ENCODE data around the gene RHEBL1.

Gene RHEBL1

DNA sequence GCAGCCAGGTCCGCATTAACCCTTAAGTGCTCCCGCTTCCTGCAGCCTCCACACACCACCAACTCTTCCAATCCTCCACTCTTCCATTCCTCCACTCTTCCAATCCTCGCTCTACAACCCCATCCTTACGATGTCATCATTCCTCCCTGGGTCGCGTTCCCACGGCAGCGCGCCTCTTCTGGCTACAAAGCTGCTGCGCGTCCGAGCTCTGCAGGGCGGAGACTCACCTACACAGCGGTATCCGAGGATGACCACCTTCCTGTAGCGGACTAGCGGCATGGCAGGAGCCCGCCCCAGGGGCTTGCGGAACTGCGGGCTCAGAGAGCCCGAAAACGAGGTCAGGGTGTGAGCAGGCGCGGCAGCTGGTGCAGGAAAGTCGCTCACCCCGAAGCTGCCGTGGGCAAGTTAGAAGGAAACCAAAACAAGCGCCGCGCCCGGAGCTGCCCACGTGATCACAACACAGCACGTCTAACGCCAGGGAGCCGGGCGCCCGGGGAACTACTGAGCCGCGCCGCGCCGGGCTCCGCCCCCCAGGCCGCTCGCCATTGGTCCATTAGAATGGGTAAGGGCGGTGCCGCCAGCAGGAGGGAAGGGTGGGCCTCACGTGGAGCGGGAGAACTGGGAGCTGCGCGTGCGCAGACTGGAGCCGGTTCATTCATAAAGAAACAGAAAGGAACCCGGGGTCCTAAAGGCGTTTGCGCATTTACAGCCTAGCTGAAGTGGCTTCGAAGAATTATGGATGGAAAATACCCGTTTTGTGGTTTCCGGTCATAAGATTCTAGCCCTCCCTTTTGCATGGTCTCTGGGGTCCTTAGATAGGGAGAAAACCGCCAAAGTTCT is at the start of gene RHEBL1:
Gene RHEBL1 (minus strand): TSS at position 473 of the 840 bp plus-strand sequence. CDS start 194 bp downstream, at position 279.
- DNase-seq = peak; percentile 99

GRCh38 chr12:49111206-49111605 is 41.4 kb upstream of the RHEBL1 start:
- no peak for DNase-seq

DNA sequence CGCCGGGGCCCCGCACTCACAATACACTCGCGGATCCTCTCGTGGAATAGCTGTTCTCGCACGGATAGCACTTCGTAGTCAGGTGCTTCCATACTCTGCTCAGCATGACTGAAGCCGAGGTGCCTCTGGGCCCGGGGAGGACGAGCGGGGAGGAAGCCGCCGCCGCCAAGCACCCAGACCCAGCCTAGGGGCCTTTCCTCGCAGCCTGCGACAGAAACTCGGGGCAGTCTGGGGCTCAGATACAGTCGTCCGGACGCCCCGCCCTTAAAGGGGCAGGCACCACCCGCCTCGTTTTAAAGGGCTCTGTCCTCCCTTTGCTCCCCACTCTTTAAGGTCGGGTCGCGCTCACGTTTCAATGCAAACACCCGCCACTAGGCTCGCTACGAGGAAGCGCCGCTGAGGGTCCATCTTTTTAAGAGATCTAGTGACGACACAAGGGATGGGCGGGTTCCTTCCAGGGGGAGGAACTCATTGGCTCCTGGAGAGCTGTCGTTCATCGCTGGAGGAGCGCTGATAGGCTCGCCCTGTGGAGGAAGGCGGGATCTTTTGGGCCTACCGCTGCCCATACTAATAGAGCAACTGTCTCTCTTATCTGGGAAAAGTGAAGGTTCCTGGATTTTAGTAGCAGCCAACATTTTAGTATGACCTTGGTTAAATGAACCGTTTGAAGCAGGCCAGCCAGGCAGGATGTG is 40.8 kb upstream of the RHEBL1 start, which contains the start of gene LMBR1L:
Gene LMBR1L (minus strand): TSS at position 384 of the 692 bp plus-strand sequence. CDS start 292 bp downstream, at position 92.
- peak; percentile 99 for DNase-seq

DNA sequence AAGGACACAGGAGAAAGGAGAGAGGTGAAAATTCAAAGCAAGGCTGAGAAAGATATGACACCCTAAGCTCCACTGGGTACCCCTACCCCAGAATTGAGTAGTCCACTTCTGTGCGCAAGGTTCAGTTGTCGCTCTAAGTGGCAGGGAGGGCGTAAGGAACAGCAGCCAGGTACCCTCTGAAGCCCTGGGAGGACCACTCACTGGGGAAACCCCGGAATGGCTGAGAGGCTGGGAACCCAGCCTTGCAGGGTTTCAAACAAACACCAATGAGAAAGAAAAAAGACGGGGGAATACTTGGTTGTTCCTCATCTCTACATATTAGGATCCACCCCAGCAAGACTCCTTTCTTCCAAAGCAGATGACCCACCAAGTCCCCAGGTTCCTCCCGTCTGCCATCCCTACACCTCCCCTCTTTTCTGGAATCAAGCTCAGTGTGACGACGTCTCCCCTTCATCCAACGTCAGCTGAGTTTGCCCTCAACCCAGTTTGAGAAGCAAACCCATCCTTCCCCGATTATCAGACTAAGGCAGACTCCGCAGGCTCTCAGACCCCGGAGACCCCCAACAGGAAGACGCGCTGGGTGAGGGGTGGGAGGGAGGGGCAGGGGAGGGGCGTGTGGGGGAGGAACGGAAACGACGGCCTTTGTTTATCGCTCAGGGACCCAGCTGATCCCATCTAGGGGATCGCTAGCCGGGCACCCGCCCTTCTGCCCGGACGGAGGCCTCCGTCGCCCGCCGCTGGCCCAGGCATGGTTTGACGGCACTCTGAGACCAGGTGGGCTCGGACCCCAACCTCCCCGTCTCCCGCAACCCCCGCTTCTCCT is 40.1 kb upstream of the RHEBL1 start:
- peak; percentile 33 for DNase-seq

GRCh38 chr12:49108958-49109404 is 39.2 kb upstream of the RHEBL1 start:
- DNase-seq = no peak

DNA sequence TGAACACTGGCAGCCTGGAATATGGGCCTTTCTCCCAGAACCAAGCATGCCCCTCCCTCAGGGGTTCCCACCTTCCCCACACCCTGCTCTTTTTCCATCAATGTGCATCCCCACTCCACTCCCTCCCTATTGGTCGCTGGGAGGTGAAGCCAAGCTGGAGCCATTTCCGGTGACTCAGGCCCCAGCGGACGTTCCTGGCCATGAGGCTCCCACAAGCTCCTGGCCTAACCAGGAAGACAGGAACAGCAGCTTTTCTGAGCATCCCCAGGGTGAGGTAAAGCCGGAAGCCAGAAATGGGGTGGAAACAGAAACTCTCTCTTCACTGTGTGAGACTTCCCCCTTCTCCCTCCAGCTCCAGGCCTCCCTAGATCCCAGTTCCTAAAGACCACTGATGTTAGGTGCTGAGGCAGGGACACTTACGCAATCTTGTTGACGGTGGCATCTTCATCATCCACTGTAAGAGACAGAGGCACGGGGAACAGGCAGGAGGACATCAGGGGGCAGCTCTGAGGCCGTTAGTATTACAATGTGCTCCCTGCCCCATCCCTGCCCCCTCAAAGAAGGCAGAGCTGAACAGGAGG is 35.8 kb upstream of the RHEBL1 start:
- DNase-seq = no peak

DNA sequence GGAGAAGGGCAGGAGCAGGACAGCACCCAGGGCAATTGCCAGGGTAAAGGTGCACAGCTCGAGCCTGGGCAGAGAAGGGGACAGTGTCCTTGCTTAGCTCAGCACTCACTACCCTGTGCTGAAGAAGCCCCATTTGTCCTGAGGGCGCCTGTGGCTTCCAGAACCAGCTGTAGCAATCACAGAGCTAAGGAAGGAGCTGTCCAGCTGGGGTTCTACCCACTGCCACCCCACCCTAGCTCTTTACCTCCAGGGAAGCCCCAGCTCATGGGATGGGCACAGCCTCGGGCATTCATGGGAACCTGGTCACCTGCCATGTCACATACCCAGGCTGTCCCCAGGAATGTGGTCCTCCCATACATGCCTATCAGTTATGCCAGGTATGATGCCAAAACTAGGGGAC is 35.0 kb upstream of the RHEBL1 start:
- DNase-seq = no peak

- DNase-seq = no peak
These were observed 30.6 kb upstream of the RHEBL1 start for GRCh38 chr12:49100380-49100779.

DNA sequence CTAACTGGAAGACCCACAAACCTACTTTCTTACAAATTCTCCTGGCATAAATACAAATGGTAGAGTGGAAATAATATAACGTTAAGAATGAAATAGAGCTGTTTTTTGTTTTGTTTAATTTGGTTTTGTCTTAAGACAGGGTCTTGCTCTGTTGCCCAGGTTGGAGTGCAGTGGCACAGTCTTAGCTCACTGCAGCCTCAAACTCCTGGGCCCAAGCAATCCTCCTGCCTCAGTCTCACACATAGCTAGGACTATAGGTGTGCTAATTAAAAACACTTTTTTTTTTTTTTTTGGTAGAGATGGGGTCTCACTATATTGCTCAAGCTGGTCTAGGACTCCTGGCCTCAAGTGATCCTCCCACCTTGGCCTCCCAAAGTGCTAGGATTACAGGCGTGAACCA is 28.9 kb upstream of the RHEBL1 start:
- DNase-seq = no peak

- DNase-seq = peak; percentile 74
These were observed 28.3 kb upstream of the RHEBL1 start for GRCh38 chr12:49098035-49098451.

DNA sequence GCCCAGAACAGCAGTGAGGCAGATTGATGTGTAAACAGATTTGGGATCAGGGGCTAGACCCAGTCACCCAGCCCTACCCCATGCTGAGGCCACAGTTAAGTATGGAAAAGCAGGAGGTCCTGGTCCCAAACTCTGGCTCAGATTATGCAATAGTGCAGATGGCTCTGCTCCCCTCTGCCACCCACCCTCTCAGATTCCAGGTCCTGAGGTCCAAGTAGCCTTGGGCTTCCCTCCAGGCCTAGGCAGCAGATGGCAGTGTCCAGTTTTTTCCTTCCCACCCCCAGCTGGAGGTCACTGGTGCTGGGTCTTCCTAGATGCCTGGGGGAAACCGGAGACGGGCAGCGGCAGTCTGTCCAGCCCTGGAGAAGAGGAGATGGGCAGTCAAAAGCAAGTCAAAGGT is 27.6 kb upstream of the RHEBL1 start:
- DNase-seq = no peak

GRCh38 chr12:49094975-49095365 is 25.2 kb upstream of the RHEBL1 start:
- no peak for DNase-seq

- DNase-seq = no peak
These were observed 24.6 kb upstream of the RHEBL1 start, which contains the start of gene DHH for GRCh38 chr12:49094160-49094974. Gene DHH (minus strand): TSS chr12:49094801. CDS start chr12:49094512, 289 bp downstream.

GRCh38 chr12:49093792-49094159 is 24.0 kb upstream of the RHEBL1 start:
- no peak for DNase-seq

DNA sequence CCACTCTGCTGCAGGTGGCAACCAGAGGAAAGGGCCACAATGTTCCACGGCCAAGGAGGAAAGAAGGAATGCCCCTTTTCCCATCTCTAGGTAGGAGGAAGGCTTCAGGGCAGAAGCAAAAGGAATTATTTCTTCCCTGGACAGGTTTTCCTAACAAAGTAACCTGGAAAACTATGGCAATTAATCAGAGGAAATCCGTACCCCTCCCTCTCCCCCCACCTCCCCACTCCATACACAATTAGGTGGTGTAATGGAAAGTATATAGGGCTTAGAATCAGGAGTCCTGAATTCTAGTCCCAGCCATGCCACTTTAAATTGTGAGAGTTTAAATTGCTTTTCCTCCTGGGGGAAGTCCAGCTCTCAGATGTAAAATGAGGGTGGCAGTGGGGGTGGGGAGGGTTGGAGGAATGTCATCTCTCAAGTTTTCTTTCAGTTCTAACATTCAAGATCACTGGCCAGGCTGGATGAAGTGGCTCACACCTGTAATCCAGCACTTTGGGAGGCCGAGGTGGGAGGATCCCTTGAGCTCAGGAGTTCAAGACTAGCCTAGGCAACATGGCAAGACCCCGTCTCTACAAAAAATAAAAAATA is 23.1 kb upstream of the RHEBL1 start:
- no peak for DNase-seq

GRCh38 chr12:49092086-49092815 is 22.5 kb upstream of the RHEBL1 start:
- peak; percentile 61 for DNase-seq

- DNase-seq = no peak
These were observed 22.0 kb upstream of the RHEBL1 start for GRCh38 chr12:49091836-49092085.

- no peak for DNase-seq
These were observed 21.5 kb upstream of the RHEBL1 start for GRCh38 chr12:49091056-49091835.

- DNase-seq = peak; percentile 38
These were observed 20.3 kb upstream of the RHEBL1 start for GRCh38 chr12:49089821-49090773.

Measured in CD4-positive, alpha-beta T cell treated with Interleukin-21 for 1 hour (primary cell).